Measurements from ENCODE around the gene CST3. TPM values are rescaled to one million over a fixed set of nuclear protein-coding genes. Genes with fewer than 3 reads are reported as not detected.
"Not testable (repeated sequence)": the region's sequence is repeated elsewhere in the genome, so short reads cannot be mapped to it uniquely, and the experiment has no call there.

The CST3 gene
- total and polyA plus RNA-seq, 2 donors: 231 to 465 TPM

DNA sequence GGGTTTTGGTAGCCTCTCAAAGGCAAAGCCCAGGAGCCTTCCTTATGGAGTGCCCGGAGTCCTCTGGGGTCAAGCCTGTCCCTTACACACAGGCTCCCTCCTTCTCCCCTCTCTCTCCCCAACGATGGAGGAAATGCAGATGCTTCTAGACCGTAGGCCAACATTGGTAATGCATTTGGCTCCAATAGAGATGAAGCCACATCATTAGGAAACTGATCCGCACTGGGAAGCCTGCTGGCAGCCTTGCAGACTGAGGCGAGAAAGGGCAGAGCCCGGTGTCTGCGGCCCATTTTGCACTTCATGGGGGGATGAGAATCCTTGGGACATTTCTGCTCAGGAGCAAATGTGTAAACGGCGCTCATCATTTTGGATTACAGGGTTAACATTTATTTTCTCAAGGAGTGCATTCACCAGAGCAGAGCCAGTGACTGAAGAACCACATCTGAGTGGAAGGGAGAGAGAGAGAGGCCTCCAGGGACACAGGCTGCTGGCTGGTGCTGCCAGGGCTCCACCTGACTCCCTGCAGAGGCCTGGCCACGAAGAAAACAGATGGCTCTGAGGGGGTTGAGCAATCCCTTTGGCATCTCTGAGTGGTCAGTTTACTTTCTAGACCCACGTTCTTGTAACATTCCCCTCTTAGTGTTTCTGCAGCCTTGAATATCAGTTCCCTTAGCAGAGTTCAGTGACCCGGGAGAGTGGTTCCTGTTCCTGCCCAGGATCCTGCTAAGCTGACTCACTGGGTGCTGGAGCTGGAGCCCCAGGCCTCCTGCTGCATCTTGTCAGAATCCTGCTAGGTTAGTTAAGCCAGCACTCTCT, 4.4 kb upstream of the CST3 start:
- H3K27ac ChIP-seq (ENCODE audit: low read depth in 1 of 2, low read length in 1 of 2): peak overlapping the region in 1 of 2 donors; percentile 11

DNA sequence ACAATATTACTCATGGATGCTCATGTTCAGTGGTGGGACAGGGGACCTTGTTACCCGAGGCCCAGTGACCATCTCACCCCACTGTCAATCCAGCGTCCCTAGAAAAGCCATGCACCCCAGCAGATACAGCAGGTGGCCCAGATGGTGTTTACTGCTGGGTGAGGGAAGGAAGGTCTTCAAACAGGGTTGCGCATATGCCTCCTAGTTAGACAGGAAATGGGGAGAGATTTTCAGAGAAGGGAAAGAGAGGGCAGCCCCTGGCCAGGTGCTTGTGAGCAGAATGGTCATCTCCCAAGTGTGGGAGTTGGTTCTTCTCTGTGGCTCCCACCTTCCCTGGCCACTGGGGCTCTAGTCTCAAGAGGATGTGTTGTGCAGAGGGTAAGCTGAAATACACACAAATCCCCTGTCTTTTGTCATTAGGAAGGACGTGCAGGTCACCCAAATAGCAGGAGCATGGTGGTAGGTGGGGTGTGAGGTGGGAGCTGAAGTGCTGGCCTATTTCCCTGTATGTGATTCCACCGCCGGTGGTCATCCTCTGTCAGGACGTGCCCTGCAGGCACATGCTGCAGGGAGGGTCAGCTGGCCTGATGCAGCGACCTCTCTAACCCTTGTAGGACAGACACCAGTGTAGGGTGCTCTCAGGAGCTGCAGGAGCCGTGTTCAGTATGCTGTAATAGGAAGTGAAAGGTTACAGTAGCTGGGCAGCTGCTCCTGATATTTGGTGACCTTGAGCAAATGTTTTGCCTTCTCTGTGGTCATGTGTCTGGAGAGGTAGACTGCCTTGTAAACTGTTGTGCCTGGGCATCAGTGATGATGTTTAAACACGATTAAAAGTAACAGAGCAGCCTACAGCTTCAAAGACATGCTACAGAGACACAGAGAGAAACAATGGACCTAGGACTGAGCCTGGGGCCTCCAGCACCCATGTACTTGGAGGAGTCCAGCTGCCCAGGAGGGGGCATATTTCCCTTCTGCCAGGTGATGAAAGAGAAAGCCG, 3.2 kb upstream of the CST3 start:
- no peak overlapping the region for H3K4me3 ChIP-seq (ENCODE audit: low read length in 2 of 2)
- H3K36me3 ChIP-seq (ENCODE audit: control insufficient read depth in 2 of 2, insufficient read depth in 2 of 2, low read length in 1 of 2): no peaks in the 10 kb centered on the region
- 77% methylated on average over 11 of the region's 11 CpGs for WGBS
- peak overlapping the region in 1 of 2 donors; percentile 3 for H3K27ac ChIP-seq (ENCODE audit: low read depth in 1 of 2, low read length in 1 of 2)
- no peaks in the 10 kb centered on the region for H3K9me3 ChIP-seq (ENCODE audit: control insufficient read depth in 2 of 2, insufficient read depth in 1 of 2, low read length in 1 of 2)
- peaks cover 16 to 49% of the 10 kb centered on the region in 2 donors for H3K4me1 ChIP-seq (ENCODE audit: control insufficient read depth in 2 of 2, insufficient read depth in 2 of 2, low read length in 2 of 2)
- DNase-seq (ENCODE audit: low read depth in 6 of 9, low spot score in 9 of 9): peak in 4 of 9 donors; percentile 15 to 65 (median 38)
- H3K27me3 ChIP-seq (ENCODE audit: control insufficient read depth in 2 of 2, insufficient read depth in 1 of 2, low read length in 1 of 2): peaks cover 4 to 9% of the 10 kb centered on the region in 2 donors

More for the DNA sequence above, 4.4 kb upstream of the CST3 start:
- H3K27me3 ChIP-seq (ENCODE audit: control insufficient read depth in 2 of 2, insufficient read depth in 1 of 2, low read length in 1 of 2): peaks cover 2 to 3% of the 10 kb centered on the region in 2 donors
- H3K4me1 ChIP-seq (ENCODE audit: control insufficient read depth in 2 of 2, insufficient read depth in 2 of 2, low read length in 2 of 2): peaks cover 16 to 41% of the 10 kb centered on the region in 2 donors
- H3K9me3 ChIP-seq (ENCODE audit: control insufficient read depth in 2 of 2, insufficient read depth in 1 of 2, low read length in 1 of 2): no peaks in the 10 kb centered on the region
- no peak for DNase-seq (ENCODE audit: low read depth in 6 of 9, low spot score in 9 of 9)
- 81% methylated on average over 12 of the region's 12 CpGs for WGBS
- H3K4me3 ChIP-seq (ENCODE audit: low read length in 2 of 2): no peak overlapping the region
- no peaks in the 10 kb centered on the region for H3K36me3 ChIP-seq (ENCODE audit: control insufficient read depth in 2 of 2, insufficient read depth in 2 of 2, low read length in 1 of 2)

DNA sequence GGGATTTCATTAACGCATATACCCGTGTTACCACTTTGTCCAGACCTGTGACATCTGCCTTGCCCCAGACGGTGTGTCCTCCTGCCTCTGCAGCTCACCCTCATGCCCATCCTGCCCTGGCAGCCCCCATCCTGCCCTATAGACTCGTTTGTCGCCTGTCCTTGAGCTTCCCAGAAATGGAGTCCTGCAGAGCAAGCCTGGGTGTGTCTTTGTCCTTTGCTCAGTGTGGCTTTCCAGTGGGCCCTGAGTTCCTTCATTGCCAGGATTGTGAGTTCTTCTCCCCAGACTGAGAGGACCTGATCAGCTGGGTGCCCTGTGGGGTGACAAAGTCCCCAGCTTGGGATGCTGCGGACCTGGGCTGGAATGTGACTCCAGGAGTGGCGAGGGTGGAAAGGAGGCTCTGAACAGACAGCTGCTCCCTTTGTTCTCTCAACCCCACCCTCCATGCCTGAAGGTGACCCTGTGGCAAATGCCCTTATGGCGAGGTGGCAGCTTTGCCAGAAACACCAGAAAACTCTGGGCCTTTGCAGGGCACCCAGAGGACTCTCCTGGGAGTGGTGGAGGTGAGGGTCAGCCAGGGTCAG, 2.4 kb upstream of the CST3 start:
- no peak overlapping the region for H3K4me3 ChIP-seq (ENCODE audit: low read length in 2 of 2)
- H3K4me1 ChIP-seq (ENCODE audit: control insufficient read depth in 2 of 2, insufficient read depth in 2 of 2, low read length in 2 of 2): peaks cover 16 to 53% of the 10 kb centered on the region in 2 donors
- no peaks in the 10 kb centered on the region for H3K9me3 ChIP-seq (ENCODE audit: control insufficient read depth in 2 of 2, insufficient read depth in 1 of 2, low read length in 1 of 2)
- peaks cover 4 to 9% of the 10 kb centered on the region in 2 donors for H3K27me3 ChIP-seq (ENCODE audit: control insufficient read depth in 2 of 2, insufficient read depth in 1 of 2, low read length in 1 of 2)
- H3K36me3 ChIP-seq (ENCODE audit: control insufficient read depth in 2 of 2, insufficient read depth in 2 of 2, low read length in 1 of 2): no peaks in the 10 kb centered on the region
- 95% methylated on average over 8 of the region's 8 CpGs for WGBS
- H3K27ac ChIP-seq (ENCODE audit: low read depth in 1 of 2, low read length in 1 of 2): peak overlapping the region in 1 of 2 donors; percentile 17
- no peak for DNase-seq (ENCODE audit: low read depth in 6 of 9, low spot score in 9 of 9)

DNA sequence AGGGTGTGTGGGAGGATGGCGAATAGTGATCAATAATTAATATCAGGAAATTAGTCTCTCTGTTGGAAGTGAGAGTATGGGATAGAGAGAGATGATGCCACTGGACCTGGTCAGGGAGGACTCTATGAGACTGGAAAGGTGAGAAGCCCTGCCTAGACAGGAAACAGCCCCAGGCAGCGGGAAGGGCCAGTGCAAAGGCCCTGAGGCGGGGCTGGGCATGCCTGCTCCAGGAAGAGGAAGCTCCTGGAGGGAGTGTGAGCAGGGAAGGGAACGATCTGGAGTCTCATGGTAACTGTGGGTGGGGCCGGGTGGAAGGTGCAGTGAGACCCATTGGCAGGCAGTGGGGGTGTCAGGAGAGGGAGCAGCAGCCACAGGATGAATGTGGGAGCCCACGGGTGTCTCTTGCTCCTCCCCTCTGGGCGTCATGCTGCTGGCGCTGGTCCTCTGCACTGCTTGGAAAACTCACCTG, 1.8 kb upstream of the CST3 start:
- H3K4me3 ChIP-seq (ENCODE audit: low read length in 2 of 2): no peak overlapping the region
- H3K4me1 ChIP-seq (ENCODE audit: control insufficient read depth in 2 of 2, insufficient read depth in 2 of 2, low read length in 2 of 2): peaks cover 16 to 53% of the 10 kb centered on the region in 2 donors
- no peaks in the 10 kb centered on the region for H3K9me3 ChIP-seq (ENCODE audit: control insufficient read depth in 2 of 2, insufficient read depth in 1 of 2, low read length in 1 of 2)
- H3K27me3 ChIP-seq (ENCODE audit: control insufficient read depth in 2 of 2, insufficient read depth in 1 of 2, low read length in 1 of 2): peaks cover 4 to 9% of the 10 kb centered on the region in 2 donors
- H3K27ac ChIP-seq (ENCODE audit: low read depth in 1 of 2, low read length in 1 of 2): no peak overlapping the region
- WGBS: 91% methylated on average over 8 of the region's 8 CpGs
- no peaks in the 10 kb centered on the region for H3K36me3 ChIP-seq (ENCODE audit: control insufficient read depth in 2 of 2, insufficient read depth in 2 of 2, low read length in 1 of 2)
- no peak for DNase-seq (ENCODE audit: low read depth in 6 of 9, low spot score in 9 of 9)

DNA sequence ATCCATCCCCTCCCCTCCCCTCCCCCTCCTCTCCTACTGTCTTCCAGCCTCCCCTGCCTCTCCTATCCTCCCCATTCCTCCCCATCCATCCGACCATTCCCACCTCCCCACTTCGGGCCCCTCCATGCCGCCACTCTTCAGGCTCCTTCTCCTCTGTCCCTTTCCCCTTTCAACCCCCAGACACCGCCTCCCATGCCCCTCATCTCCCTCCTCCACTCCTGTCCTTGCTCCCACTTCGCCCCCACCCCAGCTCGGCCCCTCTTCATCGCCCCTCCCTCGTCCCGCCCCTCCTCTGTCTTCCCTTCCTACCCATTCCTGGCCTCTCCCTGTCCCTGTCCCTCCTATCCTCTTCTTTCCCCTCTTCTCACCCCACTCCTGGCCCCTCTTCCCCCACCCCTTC, 554 bp upstream of the CST3 start:
- Histone ChIP-seq H3K27me3 (ENCODE audit: control insufficient read depth in 2 of 2, insufficient read depth in 1 of 2, low read length in 1 of 2) (peaks cover 4 to 9% of the 10 kb centered on the region in 2 donors), H3K27ac (ENCODE audit: low read depth in 1 of 2, low read length in 1 of 2) (no peak overlapping the region), H3K4me1 (ENCODE audit: control insufficient read depth in 2 of 2, insufficient read depth in 2 of 2, low read length in 2 of 2) (peaks cover 16 to 50% of the 10 kb centered on the region in 2 donors), H3K9me3 (ENCODE audit: control insufficient read depth in 2 of 2, insufficient read depth in 1 of 2, low read length in 1 of 2) (no peaks in the 10 kb centered on the region), H3K4me3 (ENCODE audit: low read length in 2 of 2) (no peak overlapping the region), H3K36me3 (ENCODE audit: control insufficient read depth in 2 of 2, insufficient read depth in 2 of 2, low read length in 1 of 2) (no peaks in the 10 kb centered on the region)
- no peak for DNase-seq (ENCODE audit: low read depth in 6 of 9, low spot score in 9 of 9)
- WGBS: 82% methylated on average over 9 of the region's 9 CpGs

DNA sequence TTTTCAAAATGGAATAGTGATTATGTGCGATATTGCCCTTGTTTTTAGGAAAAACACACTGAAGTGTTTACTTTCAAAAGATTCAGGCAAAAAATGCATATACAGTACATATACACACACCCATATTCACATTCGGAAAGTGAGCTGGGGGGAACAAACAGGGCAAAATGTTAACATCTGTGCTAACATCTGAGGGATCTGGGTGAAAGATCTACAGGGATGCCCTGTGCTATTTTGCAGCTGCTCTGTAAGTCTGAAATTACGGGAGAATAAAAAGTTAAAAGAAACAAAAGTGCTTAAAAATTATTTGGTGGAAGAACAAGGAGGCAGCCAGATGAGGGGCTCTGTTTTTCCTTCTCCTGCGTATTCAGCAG, 860 bp downstream of the CST3 start:
- Histone ChIP-seq H3K9me3 (ENCODE audit: control insufficient read depth in 2 of 2, insufficient read depth in 1 of 2, low read length in 1 of 2) (no peaks in the 10 kb centered on the region), H3K27ac (ENCODE audit: low read depth in 1 of 2, low read length in 1 of 2) (no peak overlapping the region), H3K36me3 (ENCODE audit: control insufficient read depth in 2 of 2, insufficient read depth in 2 of 2, low read length in 1 of 2) (peaks cover 0 to 5% of the 10 kb centered on the region in 2 donors), H3K4me1 (ENCODE audit: control insufficient read depth in 2 of 2, insufficient read depth in 2 of 2, low read length in 2 of 2) (peaks cover 14 to 39% of the 10 kb centered on the region in 2 donors), H3K4me3 (ENCODE audit: low read length in 2 of 2) (peak overlapping the region; percentile 51 to 68), H3K27me3 (ENCODE audit: control insufficient read depth in 2 of 2, insufficient read depth in 1 of 2, low read length in 1 of 2) (peaks cover 4 to 9% of the 10 kb centered on the region in 2 donors)
- 59% methylated on average over 4 of the region's 4 CpGs for whole genome bisulfite sequencing
- peak in 1 of 9 donors; percentile 33 for DNase-seq (ENCODE audit: low read depth in 6 of 9, low spot score in 9 of 9)

DNA sequence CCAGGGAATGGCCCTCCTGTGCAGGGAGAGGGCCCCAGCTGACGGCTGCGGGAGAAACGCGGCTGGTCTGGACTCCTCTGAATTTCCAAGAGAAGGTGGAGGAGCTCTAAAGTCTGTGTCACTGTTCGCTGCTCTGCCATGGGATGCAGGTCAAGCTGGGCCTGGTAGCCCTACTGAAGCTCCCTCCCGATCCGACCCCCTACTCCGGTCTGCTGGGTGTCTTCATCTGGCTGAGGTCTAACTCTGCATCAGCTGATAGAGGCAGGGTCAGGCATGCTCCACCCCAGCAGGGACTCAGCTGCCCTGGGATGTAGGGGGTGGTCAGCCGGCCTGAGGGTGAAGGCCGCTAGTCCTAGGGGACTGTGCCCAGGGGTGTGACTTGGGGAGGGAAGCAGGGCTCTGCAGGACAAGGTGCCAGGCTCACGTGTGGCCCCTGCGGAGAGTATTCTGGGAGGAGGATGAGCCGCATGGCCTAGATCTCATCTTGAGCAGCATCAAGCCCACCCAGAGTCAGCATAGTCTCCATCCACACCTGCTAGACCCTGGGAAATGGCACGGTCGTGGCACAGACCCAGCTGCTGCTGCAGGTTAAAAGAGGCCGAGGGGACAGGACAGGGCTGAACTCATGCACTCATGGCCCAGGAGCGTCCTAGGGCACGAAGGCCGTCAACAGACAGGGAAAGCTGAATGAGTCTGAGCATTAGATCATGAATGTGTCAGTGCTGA, 1.4 kb downstream of the CST3 start:
- no peak for DNase-seq (ENCODE audit: low read depth in 6 of 9, low spot score in 9 of 9)
- peaks cover 12 to 33% of the 10 kb centered on the region in 2 donors for H3K4me1 ChIP-seq (ENCODE audit: control insufficient read depth in 2 of 2, insufficient read depth in 2 of 2, low read length in 2 of 2)
- peak overlapping the region; percentile 51 to 68 for H3K4me3 ChIP-seq (ENCODE audit: low read length in 2 of 2)
- H3K27me3 ChIP-seq (ENCODE audit: control insufficient read depth in 2 of 2, insufficient read depth in 1 of 2, low read length in 1 of 2): peaks cover 4 to 9% of the 10 kb centered on the region in 2 donors
- 93% methylated on average over 19 of the region's 19 CpGs for WGBS
- H3K27ac ChIP-seq (ENCODE audit: low read depth in 1 of 2, low read length in 1 of 2): no peak overlapping the region
- peaks cover 0 to 5% of the 10 kb centered on the region in 2 donors for H3K36me3 ChIP-seq (ENCODE audit: control insufficient read depth in 2 of 2, insufficient read depth in 2 of 2, low read length in 1 of 2)
- H3K9me3 ChIP-seq (ENCODE audit: control insufficient read depth in 2 of 2, insufficient read depth in 1 of 2, low read length in 1 of 2): no peaks in the 10 kb centered on the region

DNA sequence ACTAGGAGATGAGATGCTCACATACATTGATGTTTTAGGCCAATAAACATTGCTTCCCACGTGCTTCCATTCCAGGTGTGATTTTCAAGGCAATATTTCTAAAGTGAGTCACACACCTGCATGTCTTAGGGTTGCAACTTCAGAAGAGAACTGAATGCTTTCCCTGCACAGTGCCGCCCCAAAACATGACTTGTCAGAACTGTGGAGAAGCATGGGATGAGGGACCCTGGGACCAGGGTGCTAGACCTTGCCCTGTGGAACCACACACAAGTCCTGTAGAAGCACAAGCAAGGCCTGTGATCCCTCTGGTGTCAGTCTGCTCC, 2.0 kb downstream of the CST3 start:
- not testable (repeated sequence) for DNase-seq (ENCODE audit: low read depth in 6 of 9, low spot score in 9 of 9); H3K9me3 ChIP-seq (ENCODE audit: control insufficient read depth in 2 of 2, insufficient read depth in 1 of 2, low read length in 1 of 2); H3K27me3 ChIP-seq (ENCODE audit: control insufficient read depth in 2 of 2, insufficient read depth in 1 of 2, low read length in 1 of 2); H3K36me3 ChIP-seq (ENCODE audit: control insufficient read depth in 2 of 2, insufficient read depth in 2 of 2, low read length in 1 of 2); H3K27ac ChIP-seq (ENCODE audit: low read depth in 1 of 2, low read length in 1 of 2)
- Histone ChIP-seq H3K4me3 (ENCODE audit: low read length in 2 of 2) (peak overlapping the region in 1 of 2 donors; percentile 51), H3K4me1 (ENCODE audit: control insufficient read depth in 2 of 2, insufficient read depth in 2 of 2, low read length in 2 of 2) (peaks cover 7 to 27% of the 10 kb centered on the region in 2 donors)
- 87% methylated on average over 1 of the region's 2 CpGs for WGBS
